ENCODE results near the gene TASOR.

GRCh38 chr3:56633602-56634535, 49.2 kb downstream of the TASOR start:
- no peak for TF ChIP-seq CTCF (IDR thresholded peaks at IDR 0.05; ENCODE audit: low read depth, low read length)
- TF ChIP-seq POLR2A (IDR thresholded peaks at IDR 0.05; ENCODE audit: extremely low read depth, insufficient read length) = no peak
- TF ChIP-seq MAX (IDR thresholded peaks at IDR 0.05; ENCODE audit: low read depth, low read length) = no peak
- no peak for TF ChIP-seq MYC (IDR thresholded peaks at IDR 0.05; ENCODE audit: low read depth, low read length)

Measured in NB4 (cell line).